ENCODE measurements around the gene VTI1A.

- TF ChIP-seq CTCF (conservative IDR thresholded peaks at IDR 0.05; ENCODE audit: low read length) = peak; percentile 59
- no peak for TF ChIP-seq EZH2phosphoT487 (IDR thresholded peaks at IDR 0.05; ENCODE audit: borderline replicate concordance)
These were observed 9.5 kb downstream of the VTI1A start for GRCh38 chr10:112456533-112456932.

All from Loucy (cell line).